NCI-H1417 (cell line): ENCODE results near the gene PTPRB.

Source experiments
- DNase-seq, 3 experiments: peaks; one replicate each; lab custom pipeline; 2025; lab: John Stamatoyannopoulos, UW

Gene PTPRB

DNA sequence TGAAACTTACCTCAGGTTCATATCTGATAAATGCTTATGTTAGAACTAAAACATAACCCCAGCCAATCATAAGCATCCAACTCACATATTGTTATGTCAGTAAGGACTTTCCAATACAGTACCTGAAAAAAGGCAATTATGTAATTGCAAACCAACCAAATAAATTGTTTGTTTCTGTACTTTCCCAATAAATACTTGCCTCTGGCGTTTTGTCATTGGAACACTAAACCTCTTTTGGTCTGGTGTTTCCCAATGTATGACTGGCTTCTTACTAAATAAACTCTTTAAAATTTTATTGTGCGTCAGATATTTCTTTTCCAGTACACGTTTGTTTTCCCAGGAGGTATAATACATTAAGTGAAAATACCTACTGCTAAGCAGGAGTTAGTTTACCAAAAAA is 6.7 kb upstream of the PTPRB start:
- no peak for DNase-seq

DNA sequence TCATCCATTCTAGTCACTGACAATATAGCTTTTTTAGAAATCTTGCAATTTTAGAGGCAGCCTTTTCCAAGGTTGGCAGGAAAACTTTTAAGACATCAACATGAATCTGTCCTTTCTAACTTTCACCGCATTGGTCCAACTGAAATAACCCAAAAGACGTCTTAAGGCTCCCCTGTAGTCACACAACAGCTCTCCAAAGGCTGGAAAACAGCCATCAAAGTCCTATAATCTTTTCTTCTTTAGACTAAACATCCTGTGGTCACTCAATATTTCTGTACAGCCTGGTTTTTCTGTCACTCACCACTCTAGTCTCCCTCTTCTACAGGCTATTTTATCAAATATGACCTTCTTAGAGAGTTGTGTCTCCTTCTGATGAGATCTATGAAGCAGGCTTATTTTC is 4.5 kb upstream of the PTPRB start:
- DNase-seq, result no peak

DNA sequence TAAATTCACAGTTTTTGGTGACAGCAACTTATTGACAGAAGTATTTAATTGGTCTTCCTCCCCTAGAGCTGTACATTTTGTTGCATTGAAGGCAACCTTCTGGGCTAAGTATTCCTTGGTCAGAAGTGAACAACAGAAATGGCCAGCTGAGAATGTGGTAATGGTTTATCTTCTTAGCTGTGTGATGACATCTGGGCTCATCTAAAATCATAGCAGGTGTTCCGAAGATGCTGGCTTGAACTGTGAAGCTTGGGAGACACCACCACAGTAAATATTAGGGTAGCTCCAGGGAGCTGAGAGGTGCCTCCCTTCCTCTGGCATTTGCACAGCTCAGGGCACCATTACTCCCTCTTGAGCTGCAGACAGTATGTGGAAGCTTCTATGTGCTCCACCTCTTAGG is 3.7 kb upstream of the PTPRB start:
- DNase-seq, result no peak

DNA sequence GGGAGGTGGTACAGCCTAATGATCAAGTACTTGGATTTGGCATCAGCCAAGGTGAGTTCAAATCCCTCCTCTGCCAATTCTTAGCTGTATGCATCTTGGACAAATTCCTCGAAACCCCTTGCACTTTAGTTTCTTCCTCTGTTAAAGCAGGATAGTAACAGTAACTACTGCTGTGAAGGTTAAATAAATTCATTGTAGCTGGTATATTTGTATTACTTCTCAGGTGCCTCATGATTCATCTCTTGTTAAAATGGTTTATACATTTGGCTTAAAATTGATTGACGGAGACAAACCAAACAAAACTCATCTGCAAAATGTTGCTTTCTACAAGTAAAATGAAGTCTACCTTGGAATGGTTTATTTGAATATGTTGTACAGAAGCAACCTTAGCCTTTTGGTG is 2.3 kb upstream of the PTPRB start:
- no peak for DNase-seq

DNA sequence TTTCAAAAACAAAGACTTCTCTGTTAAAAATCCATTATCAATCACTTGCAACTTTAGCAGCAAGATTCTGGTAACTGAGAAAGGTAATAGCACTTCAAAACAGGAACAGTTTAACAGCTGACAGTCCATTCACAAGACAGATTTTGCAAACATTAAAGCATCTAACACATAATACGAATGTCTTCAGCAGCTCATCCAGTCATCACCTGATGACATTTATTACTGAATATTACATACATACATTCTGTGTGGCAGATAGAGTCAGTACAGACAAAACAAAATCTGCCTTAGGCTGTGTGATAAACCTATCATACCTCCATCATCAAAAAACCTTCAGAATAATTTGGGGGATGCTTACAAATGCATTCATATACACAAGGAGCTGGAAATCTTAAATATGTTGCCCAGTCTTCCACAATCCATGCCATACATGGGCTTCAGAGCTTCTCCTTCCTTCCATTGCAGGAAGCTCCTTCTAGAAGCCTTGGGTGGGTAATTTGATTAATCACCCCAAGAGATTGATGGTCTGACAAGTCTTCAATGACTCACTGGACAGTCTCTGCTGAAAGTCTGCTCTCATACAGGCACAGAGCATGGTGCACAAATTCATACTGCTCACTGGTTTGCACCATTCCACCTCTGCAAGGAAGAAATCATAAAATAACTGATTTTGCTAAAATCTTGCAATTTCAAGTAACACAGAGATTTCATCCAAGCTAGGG is 1.6 kb upstream of the PTPRB start:
- DNase-seq, result no peak

DNA sequence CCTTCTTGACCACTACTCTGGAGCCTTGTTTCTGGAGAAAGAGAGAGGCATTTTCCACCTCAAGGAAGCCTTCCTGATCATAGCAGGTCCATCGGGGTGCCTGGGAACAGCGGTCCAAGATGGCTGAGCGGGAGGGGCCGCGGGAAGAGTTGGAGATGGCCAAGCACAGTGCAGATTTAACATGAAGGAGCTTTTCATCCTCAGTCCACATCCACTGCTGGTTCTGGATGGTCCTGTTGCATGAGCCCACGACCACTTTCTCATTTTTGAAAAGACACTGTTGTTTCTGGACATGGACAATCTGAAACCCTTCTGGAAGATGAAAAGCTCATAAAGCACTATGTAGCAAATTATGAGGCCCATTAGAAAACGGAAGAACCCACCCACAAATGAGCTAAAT is 1.5 kb downstream of the PTPRB start:
- DNase-seq, result no peak

DNA sequence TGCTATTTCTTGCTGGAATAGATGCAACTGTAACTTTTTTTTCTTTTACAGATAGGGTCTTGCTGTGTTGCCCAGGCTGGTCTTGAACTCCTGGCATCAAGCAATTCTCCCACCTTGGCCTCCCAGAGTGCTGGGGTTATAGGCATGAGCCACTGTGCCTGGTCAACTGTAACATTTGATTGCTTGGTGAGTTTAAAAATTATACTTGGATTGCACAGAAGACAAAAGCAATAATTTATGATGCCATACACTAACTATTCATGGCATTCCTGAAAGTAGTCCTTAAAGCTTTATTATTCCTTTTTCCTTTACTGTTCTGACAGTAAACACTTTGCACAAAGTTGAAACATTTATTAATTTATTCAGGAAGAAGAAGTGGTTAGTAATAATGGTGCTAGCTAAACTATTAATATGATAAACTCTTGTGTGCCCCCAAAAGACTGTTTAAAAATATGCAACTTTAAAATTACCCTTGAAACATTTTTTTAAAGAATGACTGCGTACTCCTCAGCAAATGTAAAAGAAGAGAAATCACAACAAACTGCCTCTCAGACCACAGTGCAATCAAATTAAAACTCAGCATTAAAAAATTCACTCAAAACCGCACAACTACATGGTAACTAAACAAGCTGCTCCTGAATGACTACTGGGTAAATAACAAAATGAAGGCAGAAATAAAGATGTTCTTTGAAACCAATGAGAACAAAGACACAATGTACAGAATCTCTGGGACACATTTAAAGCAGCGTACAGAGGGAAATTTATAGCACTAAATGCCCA is 8.3 kb downstream of the PTPRB start:
- no peak for DNase-seq

DNA sequence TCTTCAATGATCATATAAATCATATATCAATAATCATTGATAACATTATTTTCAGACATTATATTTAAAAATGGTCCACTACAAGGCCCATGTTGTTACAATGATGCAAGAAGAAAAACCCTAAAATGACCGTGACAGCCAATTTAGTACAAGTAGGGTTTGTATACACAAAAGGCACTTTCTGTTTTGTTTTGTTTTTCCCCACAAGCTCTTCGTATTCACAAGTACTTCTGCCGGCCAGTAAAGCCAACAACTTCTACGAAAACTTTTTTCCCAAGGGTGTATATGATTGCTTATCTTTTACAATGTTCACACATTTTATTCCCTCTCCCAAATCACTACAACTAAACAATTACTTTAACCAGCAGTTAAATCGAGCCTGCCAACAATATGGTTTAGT is 9.6 kb downstream of the PTPRB start:
- no peak for DNase-seq

DNA sequence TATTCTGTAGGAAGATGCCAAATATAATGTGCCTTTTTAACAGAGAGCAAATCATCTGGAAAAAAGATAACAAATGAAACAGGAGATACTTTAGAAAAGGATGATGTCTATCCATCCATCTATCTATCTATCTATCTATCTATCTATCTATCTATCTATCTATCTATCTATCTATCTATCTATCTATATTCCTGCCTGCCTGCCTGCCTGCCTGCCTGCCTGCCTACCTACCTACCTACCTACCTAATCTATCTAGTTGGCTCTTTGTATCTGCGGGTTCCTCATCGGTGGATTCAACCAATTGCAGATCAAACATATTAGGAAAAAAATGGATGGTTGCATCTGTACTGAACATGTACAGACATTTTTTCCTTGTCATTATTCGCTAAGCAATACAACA is 11.0 kb downstream of the PTPRB start:
- DNase-seq, result no peak

DNA sequence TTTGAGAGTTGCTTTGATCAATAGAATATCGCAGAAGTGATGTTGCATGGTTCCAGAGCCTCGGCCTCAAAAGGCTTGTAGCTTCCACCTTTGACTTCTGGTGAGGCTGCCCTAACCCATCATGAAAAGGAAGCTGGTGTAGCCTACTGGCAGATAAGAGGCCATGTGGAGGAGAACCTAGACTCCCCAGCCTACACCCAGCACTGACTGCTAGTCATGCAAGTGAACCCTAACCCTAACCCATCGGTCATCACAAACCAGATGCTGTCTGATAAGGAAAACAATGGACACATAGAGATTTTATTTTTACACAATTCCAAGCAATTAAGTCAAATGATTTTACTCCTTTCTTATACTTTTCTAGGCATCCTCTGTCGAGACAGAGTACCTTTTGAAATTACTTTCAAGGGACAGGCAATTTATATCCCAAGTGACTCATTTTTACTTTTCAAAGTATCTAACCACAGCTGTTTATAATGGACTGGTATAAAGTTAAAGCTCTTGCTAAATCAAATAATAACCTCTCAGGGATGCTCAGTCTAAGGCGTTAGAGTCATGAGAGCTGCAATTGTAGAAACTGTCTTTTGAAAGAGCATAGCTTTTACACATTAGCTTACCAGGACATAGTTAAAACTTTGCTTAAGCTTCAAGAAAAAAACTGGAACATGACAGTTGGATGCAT is 17.6 kb downstream of the PTPRB start:
- DNase-seq, result no peak

DNA sequence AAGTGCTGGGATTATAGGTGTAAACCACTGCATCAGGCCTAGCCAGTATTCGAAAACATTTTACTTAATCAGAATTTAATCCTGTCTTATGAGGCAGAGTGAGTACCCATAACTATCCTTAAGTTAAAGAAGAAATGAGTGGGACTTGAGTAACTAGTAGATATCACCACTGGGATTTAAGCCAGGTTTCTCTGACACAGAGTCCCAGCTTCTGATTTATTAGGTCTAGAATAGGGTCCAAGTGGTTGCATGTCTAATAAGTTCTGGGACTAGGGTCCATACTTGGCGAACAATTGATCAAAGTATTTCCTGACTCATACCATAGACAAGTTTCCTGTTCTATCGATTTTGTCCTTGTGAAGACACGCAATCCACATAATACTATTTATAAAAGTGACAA is 18.9 kb downstream of the PTPRB start:
- no peak for DNase-seq

DNA sequence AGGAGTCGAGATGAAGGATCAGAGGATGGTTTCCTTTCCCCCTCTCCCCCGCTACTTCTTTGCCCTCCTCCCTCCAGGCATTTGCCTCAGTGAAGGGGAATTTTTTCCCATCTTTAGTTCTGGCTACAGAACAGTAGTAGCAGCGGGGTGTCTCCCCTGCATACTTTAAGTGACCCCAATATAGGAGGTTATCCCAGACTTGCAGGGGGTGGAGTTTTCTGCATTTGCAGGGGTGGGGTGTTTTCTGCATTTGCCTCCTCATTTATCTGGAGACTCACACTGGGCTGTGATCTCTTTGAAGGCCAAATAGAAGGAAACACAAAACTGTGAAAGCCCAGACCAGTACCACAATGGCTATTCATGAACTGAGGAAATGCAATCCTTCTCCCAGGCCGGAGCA is 19.8 kb downstream of the PTPRB start:
- no peak for DNase-seq

DNA sequence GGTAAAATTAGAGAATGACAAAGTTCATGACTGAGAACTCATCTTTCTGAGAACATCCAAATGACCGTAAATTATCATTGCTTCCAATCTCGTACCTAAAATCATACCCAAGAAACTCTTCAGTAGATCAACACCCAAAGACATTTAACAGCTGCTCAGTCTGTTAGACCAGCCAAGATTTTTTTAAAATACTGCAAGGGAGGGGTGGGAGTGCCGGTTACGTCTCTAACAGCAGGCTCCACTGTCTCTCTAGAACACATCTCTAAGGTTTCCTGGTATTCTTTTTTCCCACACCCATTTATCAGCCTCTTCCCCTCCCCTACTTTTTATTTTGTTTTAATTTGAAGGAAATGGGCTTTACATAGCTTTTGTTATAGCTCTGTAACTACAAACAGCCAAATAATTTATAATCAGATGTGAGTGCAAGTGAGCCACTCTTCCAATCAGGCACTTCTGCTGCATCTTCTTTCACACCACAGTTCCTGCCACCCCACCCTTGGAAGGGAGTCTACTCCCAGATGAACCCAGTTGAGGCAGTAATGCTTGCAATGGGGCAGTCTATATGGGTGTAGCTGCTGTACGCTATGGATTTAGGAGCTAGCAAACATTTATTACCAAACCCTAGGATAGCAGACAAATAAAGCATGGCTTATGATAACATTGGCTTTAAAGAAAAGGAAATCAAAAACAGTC is 21.9 kb downstream of the PTPRB start:
- DNase-seq, result no peak

DNA sequence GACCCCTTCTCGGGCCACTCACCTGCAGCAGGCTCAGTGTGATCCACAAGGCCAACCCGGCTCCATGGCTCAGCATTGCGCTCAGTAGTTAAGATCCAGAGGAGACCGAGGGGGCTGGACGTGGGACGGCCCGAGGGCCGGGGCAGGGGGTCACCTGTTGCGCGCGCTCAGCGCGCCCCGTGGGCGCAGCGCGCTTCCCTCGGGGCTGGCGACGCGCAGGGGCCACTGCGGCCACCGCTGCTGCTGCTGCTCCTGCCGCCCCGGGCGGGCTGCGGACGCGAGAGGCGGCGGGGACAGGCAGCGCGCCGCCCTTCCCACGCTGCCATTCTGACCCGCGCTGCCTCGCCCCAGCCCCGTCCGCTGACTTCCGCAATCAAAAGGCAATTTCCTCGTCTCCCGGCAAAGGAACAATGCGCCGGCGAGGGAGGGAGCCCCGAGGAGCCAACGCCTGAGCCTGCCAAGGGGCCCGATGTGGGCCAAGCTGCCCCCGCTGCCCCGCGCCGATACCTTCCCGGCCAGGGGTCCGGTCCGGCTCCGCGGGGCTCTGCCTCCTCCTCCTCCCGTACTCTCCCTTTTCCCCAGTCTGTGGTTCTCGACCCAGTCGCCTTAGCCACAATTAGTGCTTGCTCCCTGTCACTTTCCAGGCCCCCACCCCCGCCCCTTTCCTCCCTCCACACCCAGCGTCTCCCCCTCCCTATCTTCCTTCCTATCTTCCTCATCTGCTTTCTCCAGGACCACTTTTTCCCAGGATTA is 27.3 kb downstream of the PTPRB start:
- DNase-seq, result peak in 2 of 3 experiments; percentile 66 to 67

DNA sequence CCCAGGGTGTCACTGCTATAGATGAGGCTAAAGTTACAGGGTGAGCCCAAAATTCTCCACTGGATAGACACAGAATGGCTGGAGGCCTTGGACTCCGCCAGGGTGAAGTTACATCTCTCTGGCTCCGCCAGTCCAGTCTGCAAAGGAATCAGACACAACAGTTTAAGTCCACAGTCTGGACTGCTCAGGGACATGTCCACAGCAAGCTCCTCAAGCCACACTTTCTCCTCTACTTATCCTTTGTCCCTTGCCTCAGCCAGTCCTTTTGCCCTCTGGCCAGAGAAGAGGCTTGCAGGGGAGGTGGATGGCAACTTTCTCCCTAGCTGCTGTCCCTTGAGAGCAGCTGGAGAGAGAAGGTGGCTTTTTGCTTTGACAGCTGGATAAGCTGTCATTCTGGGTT is 28.0 kb downstream of the PTPRB start:
- peak in 1 of 3 experiments; percentile 47 for DNase-seq

DNA sequence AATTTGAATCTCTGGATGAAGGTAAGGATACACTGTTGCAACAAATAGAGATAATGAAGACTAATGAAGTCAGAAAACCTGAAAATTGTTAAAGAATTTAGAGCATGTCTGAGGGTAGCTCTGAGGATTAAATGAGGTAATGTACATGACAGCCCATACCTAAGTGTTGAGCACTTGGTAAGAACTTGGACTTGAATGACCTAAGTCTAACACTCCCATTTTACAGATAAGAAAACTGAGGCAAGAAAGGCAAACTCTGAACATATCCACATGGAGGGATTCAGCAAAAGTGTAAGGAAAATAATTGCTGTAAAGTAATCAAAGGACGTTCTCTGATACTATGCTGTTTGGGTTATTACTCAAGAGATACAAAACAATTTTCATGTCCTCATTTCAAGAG is 29.0 kb downstream of the PTPRB start:
- no peak for DNase-seq

DNA sequence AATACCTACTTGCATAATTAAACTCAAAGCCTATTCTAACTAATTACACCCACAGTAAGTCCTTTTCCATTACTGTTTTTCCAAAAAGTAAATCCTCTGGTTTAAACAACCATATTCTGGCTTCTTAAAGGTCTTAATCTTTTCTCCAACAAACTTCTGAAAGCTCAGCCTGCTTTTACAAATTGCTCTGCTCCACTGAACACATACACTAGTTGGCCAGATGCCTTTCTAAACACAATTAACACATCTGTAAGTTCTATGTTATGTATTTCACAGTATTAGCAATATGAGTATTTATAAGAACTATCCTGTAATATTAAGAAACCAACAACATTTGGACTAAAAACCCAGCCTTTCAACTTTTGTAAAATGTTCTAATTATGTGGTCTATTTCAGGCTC is 30.1 kb downstream of the PTPRB start:
- no peak for DNase-seq

DNA sequence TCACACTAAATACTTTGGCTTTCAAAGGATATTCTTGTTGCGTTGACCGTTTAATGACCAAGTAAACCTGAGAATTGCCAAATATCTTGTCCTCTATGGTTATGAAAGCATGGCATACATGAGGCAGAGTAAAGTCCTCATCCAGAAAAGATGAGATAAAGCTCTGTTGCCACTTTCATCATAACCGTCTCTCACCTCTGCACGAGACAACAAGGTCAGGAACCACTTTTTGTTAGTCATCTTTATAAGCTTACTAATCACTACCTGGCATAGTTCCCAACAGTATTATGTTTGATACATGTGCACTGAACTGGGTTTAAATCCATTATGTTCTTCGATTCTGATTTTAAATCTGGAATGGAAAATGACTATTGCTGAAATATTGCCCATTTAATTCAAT is 31.3 kb downstream of the PTPRB start:
- DNase-seq, result no peak

DNA sequence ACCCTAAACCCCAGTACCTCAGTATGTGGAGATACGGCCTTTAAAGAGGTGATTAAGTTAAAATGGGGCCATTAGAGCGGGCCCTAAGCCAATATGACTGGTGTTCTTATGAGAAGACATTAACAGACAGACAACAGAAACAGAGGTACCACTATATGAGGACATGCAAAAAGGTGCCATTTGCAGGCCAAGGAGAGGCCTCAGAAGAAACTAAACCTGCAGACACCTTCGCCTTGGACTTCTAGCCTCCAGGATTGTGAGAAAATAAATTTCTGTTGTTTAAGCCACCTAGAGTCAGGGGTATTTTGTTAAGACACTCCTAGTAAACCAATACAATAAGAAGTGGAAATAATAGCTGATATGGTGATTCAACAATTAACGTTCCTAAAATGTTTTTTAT is 32.6 kb downstream of the PTPRB start:
- no peak for DNase-seq

DNA sequence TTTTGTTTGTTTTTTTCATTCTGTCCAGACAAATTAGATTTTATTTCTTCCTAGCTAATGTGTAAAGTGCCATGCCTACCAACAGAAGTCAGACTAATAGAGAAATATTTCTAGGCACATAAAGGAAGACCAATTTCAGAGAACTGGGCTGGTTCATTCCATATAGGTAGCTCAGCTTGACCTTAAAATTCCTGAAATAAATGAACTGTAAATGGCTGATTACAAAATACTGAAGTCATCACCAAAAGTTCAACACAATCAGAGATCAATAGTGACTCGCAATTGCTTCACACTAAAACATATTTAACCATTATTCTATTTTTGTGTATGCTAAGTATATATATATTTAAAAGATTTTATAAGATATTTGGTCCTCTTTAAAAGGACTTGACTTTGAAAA is 34.2 kb downstream of the PTPRB start:
- no peak for DNase-seq

DNA sequence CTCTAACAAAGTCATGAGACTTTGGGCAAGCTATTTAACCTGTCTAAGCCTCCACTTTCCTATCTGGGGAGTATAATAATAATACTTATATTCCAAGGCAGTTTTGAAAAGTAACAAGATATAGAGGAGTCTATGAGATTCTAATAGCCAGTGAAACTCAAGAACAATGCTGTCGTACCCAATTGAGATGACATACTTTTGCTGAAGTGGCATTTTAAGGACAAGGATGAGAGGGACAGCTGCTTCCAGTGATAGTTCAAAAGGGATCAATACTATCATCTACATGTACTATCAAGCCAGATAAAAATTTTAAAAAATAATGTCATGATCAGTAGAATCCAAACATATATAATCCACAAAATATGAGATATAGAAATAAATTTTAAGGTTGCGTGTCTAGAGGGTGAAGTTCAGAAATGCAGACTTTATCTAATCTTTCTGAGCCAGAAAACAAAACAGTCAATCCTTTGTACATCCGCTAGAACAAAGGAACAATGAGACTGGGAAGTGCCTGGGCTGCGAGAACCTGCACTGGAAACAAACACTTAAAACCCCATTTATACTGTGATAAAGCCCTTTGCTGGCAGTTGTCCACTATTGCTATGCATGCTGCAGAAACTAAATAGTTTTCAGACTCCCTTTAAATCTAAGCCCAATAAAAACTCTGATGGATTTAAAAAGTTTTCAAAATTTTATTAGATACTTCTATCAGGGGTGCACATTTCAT is 38.6 kb downstream of the PTPRB start:
- DNase-seq, result peak in 1 of 3 experiments; percentile 36
